ENCODE data around the gene DPP9.
A peak's percentile ranks its signal among the peaks of the same experiment; 100 is the strongest.
"Not testable (repeated sequence)": the region's sequence is repeated elsewhere in the genome, so short reads cannot be mapped to it uniquely, and the experiment has no call there.

The DPP9 gene

DNA sequence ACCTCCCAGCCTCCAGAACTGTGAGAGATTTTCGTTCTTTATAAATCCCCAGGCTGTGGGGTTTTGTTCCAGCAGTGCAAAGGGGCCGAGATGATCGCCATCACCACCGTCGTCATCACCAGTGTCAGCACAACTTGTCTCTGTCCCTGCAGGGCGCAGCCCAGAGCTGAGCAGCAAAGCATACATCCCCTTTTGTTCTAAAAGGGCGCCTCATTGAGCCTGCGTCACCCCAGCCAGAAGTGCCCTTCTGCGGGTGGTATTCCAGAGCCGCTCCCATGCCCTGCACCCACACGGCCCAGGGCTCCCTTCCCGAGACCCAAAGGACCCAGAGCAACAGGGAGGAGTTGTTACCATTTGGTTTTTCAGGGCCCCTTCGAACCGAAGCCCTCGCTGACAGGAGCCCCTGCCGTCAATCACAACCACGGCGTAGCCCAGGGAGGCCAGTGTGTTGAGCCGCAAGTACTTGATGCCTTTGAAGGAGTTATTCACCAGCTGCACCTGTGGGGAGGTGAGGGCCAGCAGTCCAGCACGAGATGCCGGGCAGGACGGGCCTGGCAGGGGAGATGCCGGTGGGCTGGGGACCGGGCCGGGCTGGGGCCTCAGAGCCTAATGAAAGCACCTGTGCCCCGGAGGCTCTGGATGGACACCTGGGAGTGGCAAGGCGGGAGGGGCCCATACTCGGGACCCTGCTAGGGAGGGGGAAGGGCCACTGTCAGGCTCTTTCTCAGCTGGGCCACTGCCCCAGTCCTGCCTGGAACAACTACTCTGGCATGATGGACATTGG lies 39.1 kb downstream of the DPP9 start:
- no peak for DNase-seq

GRCh38 chr19:4682417-4683200 lies 41.0 kb downstream of the DPP9 start:
- no peak for DNase-seq

DNA sequence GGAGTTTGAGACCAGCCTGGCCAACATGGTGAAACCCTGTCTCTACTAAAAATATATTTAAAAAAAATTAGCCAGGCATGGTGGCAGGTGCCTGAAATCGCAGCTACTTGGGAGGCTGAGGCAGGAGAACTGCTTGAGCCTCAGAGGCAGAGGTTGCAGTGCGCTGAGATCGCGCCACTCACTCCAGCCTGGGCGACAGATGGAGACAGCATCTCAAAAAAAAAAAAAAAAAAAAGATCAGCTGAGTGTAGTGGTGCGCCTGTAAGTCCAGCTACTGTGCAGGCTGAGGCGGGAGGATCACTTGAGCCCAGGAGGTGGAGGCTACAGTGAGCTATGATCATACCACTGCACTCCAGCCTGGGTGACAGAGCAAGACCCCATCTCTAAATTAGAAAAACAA lies 43.6 kb downstream of the DPP9 start:
- DNase-seq, result not testable (repeated sequence)

DNA sequence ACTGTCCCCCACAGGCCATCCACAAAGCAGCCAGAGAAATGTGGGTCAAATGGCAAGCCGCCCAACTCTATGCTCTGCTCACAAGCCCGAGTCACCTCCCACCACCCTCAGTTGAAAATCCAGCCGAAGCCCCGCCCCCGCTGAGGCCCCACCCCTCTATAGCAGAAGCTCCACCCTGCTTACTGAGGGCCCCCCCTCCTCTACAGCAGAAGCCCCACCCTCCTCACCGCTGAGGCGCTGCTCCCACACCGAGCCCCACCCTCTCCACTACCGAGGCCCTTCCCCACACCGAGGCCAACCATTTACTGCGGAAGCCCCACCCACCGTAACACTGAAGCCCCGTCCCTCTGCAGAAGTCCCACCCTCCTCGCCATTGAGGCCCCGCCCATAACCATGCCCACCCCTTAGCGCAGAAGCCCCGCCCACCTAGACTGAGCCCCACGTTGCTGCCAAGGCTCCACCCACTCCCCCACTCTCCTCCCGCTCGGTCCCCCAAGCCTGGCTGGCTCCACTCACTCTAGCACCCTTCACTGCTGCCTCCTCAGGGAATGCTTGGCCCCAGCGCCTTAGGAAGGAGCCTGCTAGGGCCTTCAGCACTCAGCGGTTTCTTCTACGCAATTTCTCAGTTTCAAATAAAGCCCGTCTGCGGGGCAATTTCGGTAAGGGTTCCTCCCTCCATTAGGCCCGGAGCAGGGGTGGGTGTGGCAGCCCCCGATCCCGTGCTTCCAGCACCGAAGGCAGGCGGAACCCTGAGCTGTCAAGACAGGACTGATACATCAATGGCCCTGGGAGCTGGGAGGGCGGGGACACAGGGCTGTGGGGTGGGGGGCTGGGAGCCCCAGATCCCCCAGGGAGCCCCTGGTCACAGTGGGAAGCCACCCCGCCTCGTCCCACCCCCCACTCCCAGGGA lies 44.5 kb downstream of the DPP9 start:
- peak; percentile 13 to 15 for DNase-seq

GRCh38 chr19:4676955-4677731 lies 46.5 kb downstream of the DPP9 start:
- DNase-seq, result peak; percentile 19 to 39

DNA sequence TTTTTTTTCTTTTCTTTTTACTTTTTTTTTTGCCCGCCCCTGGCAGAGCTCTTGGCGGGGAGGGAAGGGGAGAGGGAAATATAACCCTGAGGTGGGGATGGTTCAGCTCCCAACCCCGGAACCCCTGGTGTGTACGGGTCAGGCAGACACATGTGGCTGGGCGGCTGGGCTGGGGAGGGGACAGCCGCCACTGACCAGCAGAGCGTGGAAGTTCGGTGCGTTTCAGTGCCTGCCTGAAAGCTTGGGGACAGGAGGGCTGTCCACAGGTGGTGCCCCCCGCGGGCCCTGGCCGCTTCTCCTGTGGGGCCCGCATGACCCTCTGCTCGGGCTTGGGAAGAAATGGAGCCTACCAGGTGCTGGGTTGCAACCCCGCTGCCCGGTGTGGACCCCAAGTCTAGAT lies 48.3 kb downstream of the DPP9 start:
- DNase-seq, result no peak

- no peak for DNase-seq
Observed at GRCh38 chr19:4673726-4674125, 49.9 kb downstream of the DPP9 start.

DNA sequence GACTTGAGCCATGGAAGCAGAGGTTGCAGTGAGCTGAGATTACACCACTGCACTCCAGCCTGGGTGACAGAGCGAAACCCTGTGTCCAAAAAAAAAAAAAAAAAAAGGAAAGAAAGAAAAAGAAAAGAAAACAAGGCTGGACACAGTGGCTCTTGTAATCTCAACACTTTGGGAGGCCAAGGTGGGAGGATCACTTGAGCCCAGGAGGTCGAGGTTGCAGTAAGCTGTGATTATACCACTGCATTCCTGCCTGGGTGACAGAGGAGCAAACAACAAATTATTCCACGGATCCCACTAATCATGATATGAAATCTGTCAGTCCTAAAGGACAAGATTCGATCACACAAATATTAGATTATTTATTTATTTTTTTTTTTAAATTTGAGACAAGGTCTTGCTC lies 50.4 kb downstream of the DPP9 start:
- DNase-seq, result no peak

DNA sequence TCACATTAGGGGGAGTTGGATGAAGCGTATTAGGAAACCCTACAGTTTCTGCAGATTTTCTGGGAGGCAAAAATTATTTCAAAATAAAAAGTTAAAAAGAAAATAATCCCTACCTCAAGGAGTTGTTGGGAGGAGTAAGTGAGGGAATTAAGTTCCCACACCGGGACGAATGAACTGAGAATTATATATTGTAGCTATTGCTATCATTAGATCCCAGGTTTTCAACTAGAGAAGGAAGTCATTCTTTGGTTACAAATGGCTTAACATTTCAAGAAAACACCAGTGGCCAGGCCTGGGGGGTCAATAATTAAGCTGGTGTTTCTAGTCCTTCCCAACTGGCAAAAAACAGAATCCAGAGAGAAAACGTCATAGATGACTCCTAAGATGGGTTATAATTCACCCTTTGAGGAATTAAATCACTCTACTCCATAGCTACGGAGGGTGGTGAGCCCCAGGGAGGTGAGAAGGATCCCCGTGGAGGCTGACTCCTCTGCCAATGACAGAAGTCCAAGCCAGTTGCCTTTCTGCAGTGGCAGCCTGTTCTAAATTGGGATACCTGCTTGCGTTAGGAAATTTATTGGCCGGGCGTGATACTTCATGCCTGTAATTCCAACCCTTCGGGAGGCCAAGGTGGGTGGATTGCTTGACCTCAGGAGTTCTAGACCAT lies 52.3 kb downstream of the DPP9 start:
- no peak for DNase-seq

GRCh38 chr19:4669723-4670480 lies 53.7 kb downstream of the DPP9 start, which contains the start of gene MYDGF:
TSS of gene MYDGF (minus strand) at chr19:4670342. CDS start at chr19:4670334, 8 bp downstream.
- peak; percentile 95 to 96 for DNase-seq

DNA sequence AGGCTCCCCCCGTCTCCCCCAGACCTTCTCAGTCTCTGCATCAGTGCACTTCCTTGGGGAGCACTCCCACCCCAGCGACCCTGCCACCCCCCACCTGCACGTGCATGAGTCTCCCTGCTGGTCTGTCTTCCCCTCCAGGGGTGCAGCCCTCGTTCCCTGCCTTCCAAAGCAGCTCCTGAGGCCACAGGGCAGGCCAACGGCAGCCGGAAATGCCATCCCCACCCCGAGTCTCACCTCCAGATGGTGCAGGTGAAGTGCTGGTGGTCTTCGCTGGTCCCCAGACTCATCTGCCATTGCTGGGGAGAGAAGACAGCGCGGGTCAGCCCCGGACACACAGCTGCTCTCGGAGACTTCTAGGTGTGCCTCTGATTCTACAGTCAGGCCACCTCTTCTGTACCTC lies 59.0 kb downstream of the DPP9 start:
- no peak for DNase-seq

DNA sequence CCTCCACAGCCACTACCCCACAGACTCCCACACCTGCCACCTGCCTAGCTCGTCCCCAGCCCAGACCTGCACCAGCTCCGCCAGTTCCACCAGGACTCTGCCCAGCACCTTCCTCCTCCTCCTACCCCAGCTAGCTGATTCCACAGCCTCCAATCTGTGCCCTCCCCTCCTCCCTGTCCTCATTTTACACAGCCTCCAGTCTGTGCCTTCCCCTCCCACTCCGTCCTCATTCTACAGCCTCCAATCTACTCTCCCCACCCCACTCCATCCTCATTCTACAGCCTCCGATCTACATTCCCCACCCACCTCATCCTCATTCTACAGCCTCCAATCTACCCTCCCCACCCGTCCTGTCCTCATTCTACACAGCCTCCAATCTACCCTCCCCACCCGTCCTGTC lies 60.8 kb downstream of the DPP9 start:
- no peak for DNase-seq

GRCh38 chr19:4662020-4662695 lies 61.5 kb downstream of the DPP9 start:
- DNase-seq, result no peak

- no peak for DNase-seq
Observed at GRCh38 chr19:4660993-4661392, 62.6 kb downstream of the DPP9 start.

DNA sequence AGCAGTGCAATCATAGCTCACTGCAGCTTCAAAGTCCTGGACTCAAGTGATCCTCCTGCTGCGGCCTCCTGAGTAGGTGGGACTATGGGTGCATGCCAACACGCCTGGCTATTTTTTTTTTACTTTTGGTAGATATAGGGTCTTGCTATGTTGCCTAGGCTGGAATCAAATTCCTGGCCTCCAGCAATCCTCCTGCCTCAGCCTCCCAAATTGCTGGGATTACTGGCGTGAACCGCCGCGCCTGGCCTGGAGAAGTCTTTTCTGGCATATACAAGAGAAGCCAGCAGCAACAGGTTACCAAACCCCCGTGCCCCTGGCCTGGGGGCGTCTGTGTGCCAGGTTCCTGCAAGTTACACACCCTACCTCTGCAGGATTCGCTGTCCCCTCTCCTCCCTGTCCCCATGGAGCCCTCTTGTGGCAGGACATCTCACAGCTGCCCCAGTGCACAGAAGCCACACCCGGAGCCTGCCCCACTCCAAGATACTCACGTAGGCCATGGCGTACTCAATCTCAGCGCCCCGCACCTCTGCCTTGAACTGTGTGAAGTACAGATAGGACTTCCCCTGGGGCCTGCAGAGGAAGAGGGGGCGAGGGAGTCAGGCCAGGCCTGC lies 63.4 kb downstream of the DPP9 start:
- DNase-seq, result peak in 1 of 2 experiments; percentile 17

DNA sequence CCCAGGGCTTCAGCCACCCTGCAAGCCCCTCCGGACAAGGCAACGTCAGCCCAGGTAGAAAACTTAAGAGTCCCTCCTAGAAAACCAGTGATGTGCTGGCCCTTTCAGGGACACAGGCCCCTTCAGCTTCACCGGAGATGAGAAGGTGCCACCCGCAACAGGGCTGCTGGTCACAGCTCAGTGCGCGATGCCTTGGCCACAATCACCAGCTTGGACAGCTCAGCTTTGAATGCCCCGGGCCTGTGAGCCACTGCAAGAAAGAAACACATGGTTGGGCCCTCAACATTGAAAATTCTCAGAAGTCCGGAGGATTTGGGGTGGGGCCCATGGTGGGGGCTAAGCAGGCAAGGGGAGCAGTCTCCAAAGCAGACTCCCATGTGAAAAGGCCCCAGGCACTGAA lies 65.8 kb downstream of the DPP9 start:
- DNase-seq, result no peak

DNA sequence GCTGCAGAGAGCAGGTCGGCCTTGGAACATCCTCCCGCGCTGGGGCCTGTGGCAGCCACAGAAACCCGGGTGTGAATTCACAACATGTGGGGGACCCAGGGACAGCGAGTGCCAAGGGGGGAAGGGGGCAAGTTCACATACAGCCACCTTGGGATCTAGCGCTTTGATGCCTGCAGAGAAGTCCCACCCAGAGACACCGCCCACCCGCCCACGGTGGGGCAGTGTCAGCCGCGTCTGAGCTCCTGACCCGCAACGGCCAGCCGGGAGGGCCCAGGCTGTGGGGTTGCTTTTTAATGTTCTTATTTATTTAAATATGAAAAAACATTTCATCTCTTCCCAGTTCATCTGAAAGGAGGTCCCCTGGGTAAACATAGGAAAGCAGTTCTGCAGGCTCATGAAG lies 66.4 kb downstream of the DPP9 start:
- no peak for DNase-seq

- no peak for DNase-seq
Observed at GRCh38 chr19:4656102-4656501, 67.5 kb downstream of the DPP9 start.

GRCh38 chr19:4654437-4655361 lies 68.9 kb downstream of the DPP9 start:
- no peak for DNase-seq
